HG02973 (cell line): ENCODE data around the gene NHLRC3.
"Not testable (repeated sequence)": the region's sequence is repeated elsewhere in the genome, so short reads cannot be mapped to it uniquely, and the experiment has no call there.

Source experiments
- ATAC-seq: cut with Tn5 transposase; IDR thresholded peaks from one replicate; pipeline ENCODE4 v1.9.1; 2021; ENCODE audit warnings: moderate library complexity; ENCODE audit not compliant: unreplicated experiment

Gene NHLRC3

GRCh38 chr13:39037880-39038568 is at the start of gene NHLRC3, which contains the start of gene PROSER1:
Gene NHLRC3, plus strand, starts transcription at chr13:39038456. Its CDS starts 184 bp downstream, at chr13:39038640.
Gene PROSER1, minus strand, starts transcription at chr13:39038089. Its CDS starts 847 bp downstream, at chr13:39037242.
- peak; percentile 52 for ATAC-seq

- ATAC-seq, result no peak
Observed at GRCh38 chr13:38990693-38991092, 47.6 kb upstream of the NHLRC3 start, which contains the start of gene STOML3. Gene STOML3, minus strand, starts transcription at chr13:38990831. Its CDS starts 110 bp downstream, at chr13:38990721.

GRCh38 chr13:38993381-38993780 is 44.9 kb upstream of the NHLRC3 start:
- no peak for ATAC-seq

GRCh38 chr13:38998739-38999138 is 39.5 kb upstream of the NHLRC3 start:
- ATAC-seq, result no peak

- ATAC-seq, result not testable (repeated sequence)
Observed at GRCh38 chr13:39006371-39007111, 31.7 kb upstream of the NHLRC3 start.

GRCh38 chr13:39012608-39013007 is 25.6 kb upstream of the NHLRC3 start:
- ATAC-seq, result no peak

- no peak for ATAC-seq
Observed at GRCh38 chr13:39013462-39013861, 24.8 kb upstream of the NHLRC3 start.

GRCh38 chr13:39016087-39016486 is 22.2 kb upstream of the NHLRC3 start:
- peak; percentile 83 for ATAC-seq

GRCh38 chr13:39016787-39017186 is 21.5 kb upstream of the NHLRC3 start:
- ATAC-seq, result peak; percentile 64

GRCh38 chr13:39020853-39021462 is 17.3 kb upstream of the NHLRC3 start:
- no peak for ATAC-seq

- no peak for ATAC-seq
Observed at GRCh38 chr13:39023316-39023715, 14.9 kb upstream of the NHLRC3 start.

- ATAC-seq, result no peak
Observed at GRCh38 chr13:39023761-39024160, 14.5 kb upstream of the NHLRC3 start.

- ATAC-seq, result no peak
Observed at GRCh38 chr13:39025433-39025839, 12.8 kb upstream of the NHLRC3 start.

GRCh38 chr13:39032150-39032549 is 6.1 kb upstream of the NHLRC3 start:
- ATAC-seq, result no peak

- no peak for ATAC-seq
Observed at GRCh38 chr13:39034085-39034484, 4.2 kb upstream of the NHLRC3 start.

- no peak for ATAC-seq
Observed at GRCh38 chr13:39035204-39035603, 3.1 kb upstream of the NHLRC3 start.

- no peak for ATAC-seq
Observed at GRCh38 chr13:39035799-39036198, 2.5 kb upstream of the NHLRC3 start.

GRCh38 chr13:39036212-39036611 is 2.0 kb upstream of the NHLRC3 start:
- no peak for ATAC-seq

- ATAC-seq, result peak; percentile 55
Observed at GRCh38 chr13:39037410-39037879, 811 bp upstream of the NHLRC3 start.

- peak; percentile 41 for ATAC-seq
Observed at GRCh38 chr13:39038569-39039030, 344 bp downstream of the NHLRC3 start.

- ATAC-seq, result no peak
Observed at GRCh38 chr13:39039041-39039440, 785 bp downstream of the NHLRC3 start.
